DMS153 treated with DMSO at 0.1 percent for 48 hours (cell line): ENCODE results near the gene TET2.

Experiments
- DNase-seq: peaks from one replicate; lab custom pipeline; 2025; ENCODE audit not compliant: unreplicated experiment; lab: John Stamatoyannopoulos, UW

The TET2 gene

GRCh38 chr4:105140684-105141490, 5.8 kb upstream of the TET2 start:
- DNase-seq: no peak

GRCh38 chr4:105145156-105145902, 1.3 kb upstream of the TET2 start:
- no peak for DNase-seq

GRCh38 chr4:105145903-105146275, 787 bp upstream of the TET2 start:
- DNase-seq: no peak

GRCh38 chr4:105147016-105147552, 408 bp downstream of the TET2 start:
- DNase-seq: no peak

- peak; percentile 48 for DNase-seq
These were observed 981 bp downstream of the TET2 start for GRCh38 chr4:105147553-105148161.

GRCh38 chr4:105148356-105148755, 1.7 kb downstream of the TET2 start:
- no peak for DNase-seq

GRCh38 chr4:105148776-105149175, 2.1 kb downstream of the TET2 start:
- DNase-seq: no peak

- DNase-seq: no peak
These were observed 3.1 kb downstream of the TET2 start for GRCh38 chr4:105149771-105150170.

- DNase-seq: no peak
These were observed 3.8 kb downstream of the TET2 start for GRCh38 chr4:105150503-105150902.

- no peak for DNase-seq
These were observed 7.1 kb downstream of the TET2 start for GRCh38 chr4:105153749-105154148.

- DNase-seq: no peak
These were observed 7.9 kb downstream of the TET2 start for GRCh38 chr4:105154576-105154975.

GRCh38 chr4:105155426-105155825, 8.8 kb downstream of the TET2 start:
- no peak for DNase-seq

- no peak for DNase-seq
These were observed 12.2 kb downstream of the TET2 start for GRCh38 chr4:105158837-105159236.

GRCh38 chr4:105162123-105162796, 15.6 kb downstream of the TET2 start:
- no peak for DNase-seq

GRCh38 chr4:105164548-105164947, 17.9 kb downstream of the TET2 start:
- no peak for DNase-seq

GRCh38 chr4:105166066-105166465, 19.4 kb downstream of the TET2 start:
- DNase-seq: no peak

GRCh38 chr4:105170711-105171110, 24.0 kb downstream of the TET2 start:
- DNase-seq: no peak

GRCh38 chr4:105171912-105172311, 25.2 kb downstream of the TET2 start:
- DNase-seq: no peak

GRCh38 chr4:105174098-105174497, 27.4 kb downstream of the TET2 start:
- no peak for DNase-seq

GRCh38 chr4:105179539-105180401, 33.1 kb downstream of the TET2 start:
- DNase-seq: no peak
